HepG2 (cell line): ENCODE data around the gene KREMEN1. TPM values are rescaled to one million over a fixed set of nuclear protein-coding genes. Genes with fewer than 3 reads are reported as not detected.

ENCODE experiments used
- ATAC-seq: fragments of 200-7000 bp; cut with Tn5 transposase; 3 replicates; pipeline ENCODE4 v1.9.1; 2020; ENCODE audit warnings: mild to moderate bottlenecking, moderate library complexity
- BruUV-seq: library from RNA; stranded (reverse); fragments of 400-500 nt; replicated peaks from 2 replicates; lab custom pipeline; 2021; lab: Mats Ljungman, UMichigan
- CTCF ChIA-PET: fragments of 300-600 bp; formaldehyde crosslinking; extraction: SDS; loops from one replicate; lab custom pipeline; 2021; ENCODE audit warnings: low total read pairs, inconsistent platforms, low intra/inter-chr PET ratio; lab: Yijun Ruan, JAX
- POLR2A ChIA-PET: fragments of 350-600 bp; sonication (Branson Sonifier 250); formaldehyde crosslinking; loops from one replicate; lab custom pipeline; 2020; ENCODE audit warnings: antibody characterized with exemption, inconsistent platforms; lab: Yijun Ruan, JAX
- DNase-seq: peaks from one replicate; pipeline ENCODE4 v3.0.0-alpha.2; 2015; ENCODE audit warnings: low spot score
- FAIRE-seq: peaks from 3 replicates; lab custom pipeline; 2011; peaks lifted over from hg19 to GRCh38; lab: Jason Lieb, UNC
- H2AFZ ChIP-seq: one replicate; pipeline ENCODE4 v1.6.1; 2011; ENCODE audit warnings: low read length, inconsistent platforms
- H3K27ac ChIP-seq: fragments of 300-600 bp; 3 replicates; pipeline ENCODE4 v1.8.0; 2011; ENCODE audit warnings: mixed run types, mild to moderate bottlenecking, mixed read lengths, low read length, inconsistent platforms; ENCODE audit not compliant: insufficient read depth; ENCODE audit errors: extremely low read length
- H3K27me3 ChIP-seq, 2 experiments: fragments of 200-600 bp in 1 of 2; 2 replicates in 1 of 2; 3 replicates in 1 of 2; pipeline versions ENCODE4 v1.6.0 to v1.8.0; 2011; ENCODE audit warnings: low read length in 2 of 2, mild to moderate bottlenecking in 2 of 2, moderate library complexity in 2 of 2, inconsistent platforms in 1 of 2; ENCODE audit not compliant: insufficient read depth in 2 of 2, control insufficient read depth in 1 of 2
- H3K36me3 ChIP-seq, 2 experiments: fragments of 200-600 bp in 1 of 2; replicated peaks in 1 of 2; 2 replicates in 1 of 2; 3 replicates in 1 of 2; pipeline versions ENCODE4 v1.5.1 to v1.8.0; 2011; ENCODE audit warnings: low read length in 2 of 2, inconsistent platforms in 1 of 2; ENCODE audit not compliant: insufficient read depth in 2 of 2, control insufficient read depth in 1 of 2
- H3K4me1 ChIP-seq: 2 replicates; pipeline ENCODE4 v1.5.1; 2012; ENCODE audit warnings: low read length, inconsistent platforms; ENCODE audit not compliant: insufficient read depth
- H3K4me2 ChIP-seq: 2 replicates; pipeline ENCODE4 v1.6.0; 2011; ENCODE audit warnings: low read depth, low read length, inconsistent platforms
- H3K4me3 ChIP-seq, 3 experiments: fragments of 200-600 bp in 1 of 3; sonication (generic), shearing (Covaris generic) in 1 of 3; replicated peaks in 1 of 3; 2 replicates each; pipeline ENCODE4 v1.5.1; 2011 to 2016; ENCODE audit warnings: low read length in 3 of 3, inconsistent platforms in 2 of 3, low read depth in 2 of 3, mild to moderate bottlenecking in 2 of 3, control low read depth in 1 of 3, mixed read lengths in 1 of 3; ENCODE audit not compliant: insufficient read depth in 1 of 3
- H3K79me2 ChIP-seq: one replicate; pipeline ENCODE4 v1.6.1; 2011; ENCODE audit warnings: low read length, inconsistent platforms; ENCODE audit not compliant: insufficient read depth
- H3K9ac ChIP-seq: 2 replicates; pipeline ENCODE4 v1.6.0; 2011; ENCODE audit warnings: mild to moderate bottlenecking, low read depth, low read length, inconsistent platforms; ENCODE audit not compliant: insufficient read depth
- H3K9me3 ChIP-seq: 2 replicates; pipeline ENCODE4 v1.5.1; 2012; ENCODE audit warnings: mild to moderate bottlenecking, low read length
- H4K20me1 ChIP-seq: 2 replicates; pipeline ENCODE4 v1.6.0; 2011; ENCODE audit warnings: inconsistent platforms, mild to moderate bottlenecking, low read length, moderate library complexity; ENCODE audit not compliant: insufficient read depth
- CEBPB ChIP-seq: IDR thresholded peaks from 2 replicates; pipeline ENCODE4 v1.6.1; 2011; ENCODE audit warnings: low read depth, low read length, improper control_type of control experiment, borderline replicate concordance
- E2F1 ChIP-seq: sonication (generic); formaldehyde crosslinking; IDR thresholded peaks from 2 replicates; pipeline ENCODE4 v1.5.0; 2020; ENCODE audit warnings: missing genetic modification reagents
- GATAD2A ChIP-seq: IDR thresholded peaks from 2 replicates; pipeline ENCODE4 v1.6.1; 2016
- HNF1B ChIP-seq: sonication (generic); formaldehyde crosslinking; IDR thresholded peaks from 2 replicates; pipeline ENCODE4 v1.5.1; 2020; ENCODE audit warnings: mild to moderate bottlenecking, moderate library complexity, missing genetic modification reagents
- KAT2B ChIP-seq: fragments of 150-350 bp; IDR thresholded peaks from 2 replicates; pipeline ENCODE4 v1.6.1; 2014; ENCODE audit warnings: low read depth, low read length, borderline replicate concordance
- MEIS1 ChIP-seq: sonication (generic); formaldehyde crosslinking; IDR thresholded peaks from 2 replicates; pipeline ENCODE4 v1.9.0; 2021; ENCODE audit warnings: mild to moderate bottlenecking, missing genetic modification reagents, moderate library complexity, borderline replicate concordance
- SOX13 ChIP-seq, 3 experiments: fragments of 450-650 bp in 1 of 3; sonication (generic) in 1 of 3; formaldehyde crosslinking in 1 of 3; IDR thresholded peaks in 2 of 3; conservative IDR thresholded peaks in 1 of 3; 2 replicates each; pipeline versions ENCODE4 v1.5.0 to v1.6.1; 2016 to 2020; ENCODE audit warnings: antibody characterized with exemption in 1 of 3, mild to moderate bottlenecking in 1 of 3, missing compliant biosample characterization in 1 of 3, missing genetic modification reagents in 1 of 3, moderate library complexity in 1 of 3
- SOX5 ChIP-seq: IDR thresholded peaks from 2 replicates; pipeline ENCODE4 v1.6.1; 2016; ENCODE audit warnings: borderline replicate concordance
- ZMYM2 ChIP-seq: sonication (generic); formaldehyde crosslinking; IDR thresholded peaks from 2 replicates; pipeline ENCODE4 v1.8.0; 2022; ENCODE audit warnings: mild to moderate bottlenecking, missing genetic modification reagents
- ZNF280B ChIP-seq: sonication (generic); formaldehyde crosslinking; IDR thresholded peaks from 2 replicates; pipeline ENCODE4 v1.5.0; 2020; ENCODE audit warnings: missing genetic modification reagents, mild to moderate bottlenecking, borderline replicate concordance
- ZNF468 ChIP-seq: sonication (generic); formaldehyde crosslinking; IDR thresholded peaks from 2 replicates; pipeline ENCODE4 v1.8.0; 2022; ENCODE audit warnings: mild to moderate bottlenecking, moderate library complexity, missing genetic modification reagents
- ZNF775 ChIP-seq: sonication (generic); formaldehyde crosslinking; IDR thresholded peaks from 2 replicates; pipeline ENCODE4 v1.4.0; 2020; ENCODE audit warnings: missing genetic modification reagents, mild to moderate bottlenecking, moderate library complexity, borderline replicate concordance
- ZNF841 ChIP-seq: sonication (generic); formaldehyde crosslinking; IDR thresholded peaks from 2 replicates; pipeline ENCODE4 v1.8.1; 2023; ENCODE audit warnings: missing genetic modification reagents, borderline replicate concordance
- WGBS: methylation state at CpG from one replicate; pipeline ENCODE4 v1.1.6; 2017; ENCODE audit warnings: low lambda C conversion rate; 5-methylcytosine and 5-hydroxymethylcytosine counted together
- in situ Hi-C: cut with HindIII; loops from 2 replicates; pipeline ENCODE4 v1.10.0; 2017; ENCODE audit warnings: low pct_unique_long_range_greater_than_20kb; ENCODE audit not compliant: extremely low pct_ligation_motif_present
- intact Hi-C: fragments of 100-400 bp; cut with micrococcal nuclease; formaldehyde crosslinking; loops from one replicate; pipeline ENCODE4 v1.10.0; 2022; ENCODE audit not compliant: unreplicated experiment
- polyA plus RNA-seq, 8 experiments: library from polyadenylated mRNA; depleted of rRNA in 3 of 8; stranded (reverse) in 7 of 8; unstranded in 1 of 8; fragments of >200 nt; fragmentation: Illumina TruSeq in 4 of 8; extraction: Trizol in 4 of 8; gene quantifications; 2 replicates each; pipeline versions ENCODE4 v1.2.1 to v1.2.3, GENCODE V29; 2011 to 2016; ENCODE audit warnings: low read depth in 4 of 8, missing spikeins in 1 of 8, mixed read lengths in 1 of 8; ENCODE audit not compliant: insufficient read depth in 1 of 8
- total RNA-seq, 5 experiments: library from RNA; depleted of rRNA; stranded (reverse); fragments of >200 nt; fragmentation: Illumina TruSeq; extraction: Trizol; gene quantifications; 2 replicates each; pipeline ENCODE4 v1.2.3, GENCODE V29; 2016; ENCODE audit warnings: low read depth in 1 of 5

KREMEN1 gene
- total and polyA plus RNA-seq, 2 of the 13 experiments (the other 11 are each of a cell fraction or from before 2014, with no cell fraction given): 9.8 to 13.8 TPM

- Histone ChIP-seq H4K20me1 (no peaks in the 10 kb centered on the region), H3K4me1 (peaks cover 31% of the 10 kb centered on the region), H3K9me3 (no peaks in the 10 kb centered on the region; the same call in 1 of the 2 replicates), H2AFZ (no peak overlapping the region), H3K79me2 (no peaks in the 10 kb centered on the region), H3K9ac (no peak overlapping the region), H3K27ac (no peak overlapping the region), H3K36me3 (no peaks in the 10 kb centered on the region; a peak in 2 of 5 replicates), H3K4me3 (no peak overlapping the region), H3K27me3 (no peaks in the 10 kb centered on the region), H3K4me2 (no peak overlapping the region)
- ChIA-PET POLR2A (no interaction called here), CTCF (no interaction called here)
- ATAC-seq (no peak), DNase-seq (no peak), FAIRE-seq (no peak)
- in situ Hi-C loops (no loop called here), intact Hi-C loops (no loop called here)
- BruUV-seq: no TSS peak
- 93% methylated on average over 4 of the region's 4 CpGs for WGBS
- TF ChIP-seq MEIS1 (no peak), ZNF775 (CRISPR knock-in tag) (no peak), ZNF280B (no peak)
Measured at GRCh38 chr22:29130476-29130875, 57.6 kb downstream of the KREMEN1 start.

- Histone ChIP-seq H3K27ac (no peak overlapping the region), H3K36me3 (no peaks in the 10 kb centered on the region; a peak in 3 of 5 replicates), H3K4me3 (no peak overlapping the region), H3K27me3 (no peaks in the 10 kb centered on the region), H3K79me2 (no peaks in the 10 kb centered on the region), H3K4me2 (no peak overlapping the region), H3K4me1 (peaks cover 16% of the 10 kb centered on the region; the same call in 1 of the 2 replicates), H3K9me3 (no peaks in the 10 kb centered on the region; the same call in 1 of the 2 replicates), H4K20me1 (no peaks in the 10 kb centered on the region), H2AFZ (no peak overlapping the region), H3K9ac (no peak overlapping the region)
- no TSS peak for BruUV-seq
- DNase-seq: no peak
- in situ Hi-C loops (no loop called here), intact Hi-C loops (no loop called here)
- ATAC-seq: no peak
- 98% methylated on average over 2 of the region's 2 CpGs for WGBS
- ChIA-PET CTCF (no interaction called here), POLR2A (no interaction called here)
- FAIRE-seq: no peak
- TF ChIP-seq CEBPB (no peak), GATAD2A (0 out of 2 replicates have a peak, but pooled peaks have one; percentile 7), ZMYM2 (CRISPR knock-in tag) (no peak), HNF1B (CRISPR knock-in tag) (no peak), SOX5 (CRISPR knock-in tag) (peak; percentile 11; the same call in 1 of the 2 replicates), ZNF468 (no peak), E2F1 (CRISPR knock-in tag) (no peak), ZNF841 (no peak), KAT2B (peak; percentile 66; the same call in 1 of the 2 replicates), SOX13 (IDR thresholded peaks at IDR 0.05) (no peak), SOX13 (CRISPR knock-in tag; conservative IDR thresholded peaks at IDR 0.05 in 1 of 2, IDR thresholded peaks at IDR 0.05 in 1 of 2) (peak in 1 of 2 experiments; percentile 60; a peak in 2 of 4 replicates)
Measured at GRCh38 chr22:29133603-29134133, 60.8 kb downstream of the KREMEN1 start.
